Esophagus squamous epithelium (tissue), 4 donors: ENCODE results near the gene UBASH3A.

Experiments used
- POLR2A ChIP-seq, 4 donors: fragments of 450-650 bp; IDR thresholded peaks; one replicate each; pipeline ENCODE4 v1.6.1; 2017; ENCODE audit warnings: antibody characterized with exemption in 4 of 4, mild to moderate bottlenecking in 4 of 4, moderate library complexity in 3 of 4
- TF ChIP-seq, protein P1 (sequence below), 6 experiments: fragments of 450-650 bp in 4 of 6; fragments of 200-600 bp in 2 of 6; sonication (generic) in 2 of 6; IDR thresholded peaks; one replicate each; pipeline ENCODE4 v1.5.1; 2016 to 2019; ENCODE audit warnings: antibody characterized with exemption in 6 of 6, mild to moderate bottlenecking in 4 of 6, moderate library complexity in 4 of 6

DNA sequence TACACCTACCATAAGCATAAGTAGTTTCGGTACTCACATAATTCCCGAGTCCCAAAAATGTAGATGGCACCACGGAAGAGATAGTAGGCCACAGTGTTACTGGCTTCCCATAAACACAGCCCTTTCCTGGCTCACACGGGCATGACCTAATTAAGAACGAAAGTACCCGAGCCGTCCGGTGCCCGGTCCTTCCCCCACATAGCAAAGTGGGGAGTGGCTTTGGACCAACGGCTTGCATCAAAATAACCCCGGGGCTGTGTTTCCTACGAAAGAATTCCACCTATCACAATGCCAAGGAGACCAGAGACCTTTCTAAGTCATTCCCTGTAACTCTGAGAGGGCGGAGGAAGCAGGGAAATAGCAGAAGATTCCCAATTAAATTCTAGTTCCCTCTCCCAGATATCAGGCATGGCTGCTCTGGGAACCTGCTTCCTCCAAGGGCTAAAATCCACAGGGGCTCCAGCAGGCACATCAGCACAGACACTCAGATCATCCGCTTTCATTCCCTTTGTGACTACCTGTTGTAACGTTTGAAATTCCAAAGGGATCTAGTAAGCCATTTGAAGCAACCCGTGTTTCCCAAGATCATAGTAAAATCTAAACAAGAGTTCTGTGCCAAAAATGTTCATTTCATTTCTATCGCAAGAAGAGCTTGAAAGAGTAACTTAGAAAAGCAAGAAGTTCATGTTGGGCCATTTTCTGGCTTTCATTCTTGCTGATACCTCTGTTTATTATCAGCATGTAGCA, 7.6 kb upstream of the UBASH3A start, which contains the start of gene TMPRSS3:
- TF ChIP-seq, protein P1, sequence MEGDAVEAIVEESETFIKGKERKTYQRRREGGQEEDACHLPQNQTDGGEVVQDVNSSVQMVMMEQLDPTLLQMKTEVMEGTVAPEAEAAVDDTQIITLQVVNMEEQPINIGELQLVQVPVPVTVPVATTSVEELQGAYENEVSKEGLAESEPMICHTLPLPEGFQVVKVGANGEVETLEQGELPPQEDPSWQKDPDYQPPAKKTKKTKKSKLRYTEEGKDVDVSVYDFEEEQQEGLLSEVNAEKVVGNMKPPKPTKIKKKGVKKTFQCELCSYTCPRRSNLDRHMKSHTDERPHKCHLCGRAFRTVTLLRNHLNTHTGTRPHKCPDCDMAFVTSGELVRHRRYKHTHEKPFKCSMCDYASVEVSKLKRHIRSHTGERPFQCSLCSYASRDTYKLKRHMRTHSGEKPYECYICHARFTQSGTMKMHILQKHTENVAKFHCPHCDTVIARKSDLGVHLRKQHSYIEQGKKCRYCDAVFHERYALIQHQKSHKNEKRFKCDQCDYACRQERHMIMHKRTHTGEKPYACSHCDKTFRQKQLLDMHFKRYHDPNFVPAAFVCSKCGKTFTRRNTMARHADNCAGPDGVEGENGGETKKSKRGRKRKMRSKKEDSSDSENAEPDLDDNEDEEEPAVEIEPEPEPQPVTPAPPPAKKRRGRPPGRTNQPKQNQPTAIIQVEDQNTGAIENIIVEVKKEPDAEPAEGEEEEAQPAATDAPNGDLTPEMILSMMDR (IDR thresholded peaks at IDR 0.05): no peak
- TF ChIP-seq POLR2A (IDR thresholded peaks at IDR 0.05): no peak
